Stomach (tissue), 4 donors: ENCODE measurements around the gene CABLES2.

ENCODE experiments used
- POLR2A ChIP-seq, 4 donors: fragments of 450-650 bp; IDR thresholded peaks; one replicate each; pipeline ENCODE4 v1.6.1; 2016; ENCODE audit warnings: antibody characterized with exemption in 4 of 4, control low read depth in 2 of 4, mild to moderate bottlenecking in 1 of 4, moderate library complexity in 1 of 4
- TF ChIP-seq, protein P1 (sequence below), 7 experiments: fragments of 450-650 bp in 4 of 7; fragments of 200-600 bp in 3 of 7; sonication (generic) in 3 of 7; IDR thresholded peaks; one replicate each; pipeline ENCODE4 v1.5.1; 2016 to 2019; ENCODE audit warnings: antibody characterized with exemption in 7 of 7, control low read depth in 2 of 7, mild to moderate bottlenecking in 1 of 7

GRCh38 chr20:62419759-62420158, 12.7 kb upstream of the CABLES2 start:
- TF ChIP-seq, protein P1, sequence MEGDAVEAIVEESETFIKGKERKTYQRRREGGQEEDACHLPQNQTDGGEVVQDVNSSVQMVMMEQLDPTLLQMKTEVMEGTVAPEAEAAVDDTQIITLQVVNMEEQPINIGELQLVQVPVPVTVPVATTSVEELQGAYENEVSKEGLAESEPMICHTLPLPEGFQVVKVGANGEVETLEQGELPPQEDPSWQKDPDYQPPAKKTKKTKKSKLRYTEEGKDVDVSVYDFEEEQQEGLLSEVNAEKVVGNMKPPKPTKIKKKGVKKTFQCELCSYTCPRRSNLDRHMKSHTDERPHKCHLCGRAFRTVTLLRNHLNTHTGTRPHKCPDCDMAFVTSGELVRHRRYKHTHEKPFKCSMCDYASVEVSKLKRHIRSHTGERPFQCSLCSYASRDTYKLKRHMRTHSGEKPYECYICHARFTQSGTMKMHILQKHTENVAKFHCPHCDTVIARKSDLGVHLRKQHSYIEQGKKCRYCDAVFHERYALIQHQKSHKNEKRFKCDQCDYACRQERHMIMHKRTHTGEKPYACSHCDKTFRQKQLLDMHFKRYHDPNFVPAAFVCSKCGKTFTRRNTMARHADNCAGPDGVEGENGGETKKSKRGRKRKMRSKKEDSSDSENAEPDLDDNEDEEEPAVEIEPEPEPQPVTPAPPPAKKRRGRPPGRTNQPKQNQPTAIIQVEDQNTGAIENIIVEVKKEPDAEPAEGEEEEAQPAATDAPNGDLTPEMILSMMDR (IDR thresholded peaks at IDR 0.05): no peak
- TF ChIP-seq POLR2A (IDR thresholded peaks at IDR 0.05): no peak
